HEK293 (cell line): ENCODE results near the gene DOCK4.
"Not testable (repeated sequence)": the region's sequence is repeated elsewhere in the genome, so short reads cannot be mapped to it uniquely, and the experiment has no call there.

Experiments used
- CTCF ChIA-PET: fragments of 350-600 bp; formaldehyde crosslinking; extraction: SDS; loops from one replicate; lab custom pipeline; 2021; ENCODE audit warnings: antibody characterized with exemption; lab: Yijun Ruan, JAX
- POLR2A ChIA-PET: fragments of 300-600 bp; formaldehyde crosslinking; extraction: SDS; loops from one replicate; lab custom pipeline; 2020; ENCODE audit warnings: antibody characterized with exemption, inconsistent platforms; lab: Yijun Ruan, JAX
- H3K27ac ChIP-seq: fragments of 200-500 bp; sonication (Bioruptor generic); 2 replicates; pipeline ENCODE4 v1.5.1; 2014; ENCODE audit warnings: low read depth, low read length, control low read depth, inconsistent platforms; ENCODE audit errors: extremely low read depth
- H3K36me3 ChIP-seq, 2 experiments: fragments of 200-500 bp in 1 of 2; sonication (Bioruptor generic) in 1 of 2; 1 replicate in 1 of 2; 2 replicates in 1 of 2; pipeline ENCODE4 v1.5.1; 2014 to 2017; ENCODE audit warnings: inconsistent platforms in 2 of 2, low read length in 2 of 2; ENCODE audit not compliant: control insufficient read depth in 2 of 2, insufficient read depth in 1 of 2
- H3K4me1 ChIP-seq: fragments of 200-500 bp; sonication (Bioruptor generic); 2 replicates; pipeline ENCODE4 v1.5.1; 2014; ENCODE audit warnings: mild to moderate bottlenecking, low read length, inconsistent platforms; ENCODE audit not compliant: control insufficient read depth, insufficient read depth
- H3K4me3 ChIP-seq: 2 replicates; pipeline ENCODE4 v1.5.1; 2011; ENCODE audit warnings: low read depth, mild to moderate bottlenecking, control low read depth, low read length, moderate library complexity
- H3K9me3 ChIP-seq: fragments of 200-500 bp; sonication (Bioruptor generic); 2 replicates; pipeline ENCODE4 v1.5.1; 2014; ENCODE audit warnings: low read depth, low read length, inconsistent platforms; ENCODE audit not compliant: control insufficient read depth, insufficient read depth
- KLF7 ChIP-seq: fragments of 450-650 bp; formaldehyde crosslinking; IDR thresholded peaks from 2 replicates; pipeline ENCODE4 v1.5.1; 2016; ENCODE audit warnings: missing biosample characterization, missing genetic modification characterization, borderline replicate concordance
- ZBTB20 ChIP-seq: fragments of 450-650 bp; formaldehyde crosslinking; IDR thresholded peaks from 2 replicates; pipeline ENCODE4 v1.5.1; 2016; ENCODE audit warnings: missing biosample characterization, missing genetic modification characterization
- ZEB2 ChIP-seq: fragments of 450-650 bp; formaldehyde crosslinking; IDR thresholded peaks from 2 replicates; pipeline ENCODE4 v1.5.1; 2016; ENCODE audit warnings: missing biosample characterization, missing genetic modification characterization
- ZFHX2 ChIP-seq: fragments of 450-650 bp; formaldehyde crosslinking; conservative IDR thresholded peaks from 2 replicates; pipeline ENCODE4 v1.5.1; 2016; ENCODE audit warnings: missing biosample characterization, missing genetic modification characterization
- ZNF112 ChIP-seq: fragments of 450-650 bp; formaldehyde crosslinking; IDR thresholded peaks from 2 replicates; pipeline ENCODE4 v1.5.0; 2017; ENCODE audit warnings: missing biosample characterization, missing genetic modification characterization
- ZNF16 ChIP-seq: fragments of 450-650 bp; formaldehyde crosslinking; IDR thresholded peaks from 2 replicates; pipeline ENCODE4 v1.5.1; 2016; ENCODE audit warnings: low read depth, missing biosample characterization, missing genetic modification characterization
- ZNF174 ChIP-seq: fragments of 450-650 bp; formaldehyde crosslinking; IDR thresholded peaks from 2 replicates; pipeline ENCODE4 v1.5.0; 2017; ENCODE audit warnings: missing biosample characterization, mild to moderate bottlenecking, missing genetic modification characterization
- ZNF335 ChIP-seq: fragments of 450-650 bp; formaldehyde crosslinking; conservative IDR thresholded peaks from 2 replicates; pipeline ENCODE4 v1.5.1; 2016; ENCODE audit warnings: missing biosample characterization, missing genetic modification characterization
- ZNF366 ChIP-seq: fragments of 450-650 bp; formaldehyde crosslinking; conservative IDR thresholded peaks from 2 replicates; pipeline ENCODE4 v1.5.1; 2016; ENCODE audit warnings: missing biosample characterization, missing genetic modification characterization
- ZNF391 ChIP-seq: fragments of 450-650 bp; formaldehyde crosslinking; IDR thresholded peaks from 2 replicates; pipeline ENCODE4 v1.5.1; 2016; ENCODE audit warnings: low read depth, missing biosample characterization, missing genetic modification characterization, borderline replicate concordance
- ZNF404 ChIP-seq: fragments of 450-650 bp; formaldehyde crosslinking; IDR thresholded peaks from 2 replicates; pipeline ENCODE4 v1.5.1; 2017; ENCODE audit warnings: missing biosample characterization, missing genetic modification characterization
- ZNF416 ChIP-seq: fragments of 450-650 bp; formaldehyde crosslinking; IDR thresholded peaks from 2 replicates; pipeline ENCODE4 v1.5.1; 2016; ENCODE audit warnings: missing biosample characterization, missing genetic modification characterization
- ZNF433 ChIP-seq: fragments of 450-650 bp; formaldehyde crosslinking; IDR thresholded peaks from 2 replicates; pipeline ENCODE4 v1.5.1; 2016; ENCODE audit warnings: missing biosample characterization, missing genetic modification characterization, low read depth
- ZNF514 ChIP-seq: fragments of 450-650 bp; formaldehyde crosslinking; IDR thresholded peaks from 2 replicates; pipeline ENCODE4 v1.5.1; 2016; ENCODE audit warnings: missing biosample characterization, missing genetic modification characterization
- ZNF530 ChIP-seq: fragments of 450-650 bp; formaldehyde crosslinking; IDR thresholded peaks from 2 replicates; pipeline ENCODE4 v1.5.1; 2016; ENCODE audit warnings: low read depth, missing biosample characterization, missing genetic modification characterization
- ZNF571 ChIP-seq: fragments of 450-650 bp; formaldehyde crosslinking; IDR thresholded peaks from 2 replicates; pipeline ENCODE4 v1.5.0; 2017; ENCODE audit warnings: missing biosample characterization, missing genetic modification characterization
- ZNF585B ChIP-seq: fragments of 450-650 bp; formaldehyde crosslinking; IDR thresholded peaks from 2 replicates; pipeline ENCODE4 v1.5.1; 2016; ENCODE audit warnings: missing biosample characterization, missing genetic modification characterization
- TF ChIP-seq, protein P1 (sequence below): fragments of 450-650 bp; formaldehyde crosslinking; IDR thresholded peaks from 2 replicates; pipeline ENCODE4 v1.5.1; 2017; ENCODE audit warnings: missing biosample characterization, missing genetic modification characterization
- TF ChIP-seq, protein P2 (sequence below): fragments of 450-650 bp; formaldehyde crosslinking; IDR thresholded peaks from 2 replicates; pipeline ENCODE4 v1.5.1; 2016; ENCODE audit warnings: missing biosample characterization, missing genetic modification characterization

DOCK4 gene

DNA sequence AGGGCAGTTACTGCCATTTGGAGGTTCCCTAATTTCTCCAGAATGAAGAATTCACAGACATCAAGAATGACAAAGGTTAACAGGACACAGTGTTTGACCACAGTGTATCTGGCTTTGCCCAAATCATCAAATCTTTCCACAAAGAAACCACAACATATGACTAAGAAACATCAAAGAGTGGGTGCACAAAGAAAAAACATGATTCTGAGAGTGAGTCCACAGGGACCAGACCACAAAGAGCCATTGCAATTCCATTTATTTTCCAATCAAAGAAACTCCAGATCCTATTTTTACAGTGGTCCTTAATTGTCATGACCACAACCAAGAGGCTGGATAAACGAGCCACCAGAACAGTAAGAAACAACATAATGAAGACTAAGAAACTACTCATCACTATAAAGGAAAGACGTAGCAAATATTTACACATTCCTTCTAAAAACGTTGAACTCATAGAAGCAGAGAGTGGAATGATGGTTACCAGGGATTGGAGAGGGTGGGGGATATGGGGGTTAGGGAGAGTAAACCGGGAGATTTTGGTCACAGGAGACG, 286.5 kb downstream of the DOCK4 start:
- TF ChIP-seq, protein P1, sequence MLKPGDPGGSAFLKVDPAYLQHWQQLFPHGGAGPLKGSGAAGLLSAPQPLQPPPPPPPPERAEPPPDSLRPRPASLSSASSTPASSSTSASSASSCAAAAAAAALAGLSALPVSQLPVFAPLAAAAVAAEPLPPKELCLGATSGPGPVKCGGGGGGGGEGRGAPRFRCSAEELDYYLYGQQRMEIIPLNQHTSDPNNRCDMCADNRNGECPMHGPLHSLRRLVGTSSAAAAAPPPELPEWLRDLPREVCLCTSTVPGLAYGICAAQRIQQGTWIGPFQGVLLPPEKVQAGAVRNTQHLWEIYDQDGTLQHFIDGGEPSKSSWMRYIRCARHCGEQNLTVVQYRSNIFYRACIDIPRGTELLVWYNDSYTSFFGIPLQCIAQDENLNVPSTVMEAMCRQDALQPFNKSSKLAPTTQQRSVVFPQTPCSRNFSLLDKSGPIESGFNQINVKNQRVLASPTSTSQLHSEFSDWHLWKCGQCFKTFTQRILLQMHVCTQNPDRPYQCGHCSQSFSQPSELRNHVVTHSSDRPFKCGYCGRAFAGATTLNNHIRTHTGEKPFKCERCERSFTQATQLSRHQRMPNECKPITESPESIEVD (tag by site-specific recombination) = peak; percentile 8; the same call in 1 of the 2 replicates
- TF ChIP-seq ZNF571 = no peak
- no peaks in the 10 kb centered on the region for H3K9me3 ChIP-seq
- H3K4me1 ChIP-seq = peaks cover 10% of the 10 kb centered on the region
- CTCF ChIA-PET = interaction anchor here (1.5 kb wide), 1 partner anchor 64 kb away, joined by 4 read pairs; no protein-coding TSS in a partner anchor
- H3K4me3 ChIP-seq = no peak overlapping the region
- POLR2A ChIA-PET = no interaction called here
- H3K36me3 ChIP-seq = no peaks in the 10 kb centered on the region
- no peak overlapping the region for H3K27ac ChIP-seq

DNA sequence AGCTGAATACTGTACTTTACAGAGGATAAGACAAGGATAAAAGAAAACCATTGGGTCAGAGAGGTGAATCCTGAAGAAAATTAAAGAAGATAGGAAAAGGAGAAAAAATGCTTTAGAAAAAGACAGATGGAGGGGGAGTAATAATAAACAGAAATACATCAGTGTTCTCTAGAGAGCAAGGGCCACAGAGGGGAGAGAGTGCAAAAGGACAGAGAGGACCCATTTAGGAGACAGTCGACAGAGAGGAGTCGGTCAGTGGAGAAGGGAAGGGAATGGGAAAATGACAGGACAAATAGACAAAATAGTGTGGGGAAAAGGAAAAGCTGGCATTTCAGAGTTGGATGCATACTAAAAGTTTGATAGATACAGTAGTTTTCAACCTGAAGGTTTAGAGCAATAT, 287.0 kb downstream of the DOCK4 start:
- 0 out of 2 replicates have a peak, but pooled peaks have one; percentile 15 for TF ChIP-seq ZNF366 (tag by site-specific recombination)
- no peak for TF ChIP-seq ZBTB20 (tag by site-specific recombination)
- TF ChIP-seq, all 188 proteins: peak for 1
- Histone ChIP-seq H3K9me3 (no peaks in the 10 kb centered on the region), H3K4me3 (no peak overlapping the region), H3K27ac (no peak overlapping the region), H3K36me3 (no peaks in the 10 kb centered on the region), H3K4me1 (peaks cover 10% of the 10 kb centered on the region)
- CTCF ChIA-PET = interaction anchor here (0.7 kb wide), 1 partner anchor 274 kb away, joined by 4 read pairs; no protein-coding TSS in a partner anchor
- POLR2A ChIA-PET = no interaction called here

DNA sequence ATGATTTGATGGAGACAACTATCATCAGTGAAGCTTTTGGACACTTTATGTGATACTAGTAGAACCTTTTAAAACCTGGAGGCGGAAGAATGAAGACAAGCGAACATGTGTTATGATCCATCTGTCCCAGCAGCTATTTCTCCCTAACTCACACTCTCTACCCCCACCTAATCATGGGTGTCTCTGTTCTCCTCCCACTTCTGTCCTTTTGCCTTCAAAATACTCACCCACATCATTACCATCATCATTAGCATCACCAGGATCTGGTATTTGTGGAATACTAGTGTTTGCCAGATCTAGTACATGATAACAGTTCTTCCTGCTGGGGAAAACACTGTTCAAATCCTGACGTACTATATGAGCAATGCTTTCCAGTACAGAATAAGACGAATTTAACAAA, 287.7 kb downstream of the DOCK4 start:
- H3K36me3 ChIP-seq = no peaks in the 10 kb centered on the region
- H3K9me3 ChIP-seq = no peaks in the 10 kb centered on the region
- no peak for TF ChIP-seq ZNF112
- no peak for TF ChIP-seq ZNF530 (tag by site-specific recombination)
- TF ChIP-seq ZNF335 = no peak
- TF ChIP-seq ZEB2 (tag by site-specific recombination) = no peak
- no peak for TF ChIP-seq KLF7 (tag by site-specific recombination)
- TF ChIP-seq ZNF433 (tag by site-specific recombination) = no peak
- no peak for TF ChIP-seq ZNF174
- TF ChIP-seq ZNF16 (tag by site-specific recombination) = no peak
- TF ChIP-seq ZFHX2 = no peak
- TF ChIP-seq, protein P2, sequence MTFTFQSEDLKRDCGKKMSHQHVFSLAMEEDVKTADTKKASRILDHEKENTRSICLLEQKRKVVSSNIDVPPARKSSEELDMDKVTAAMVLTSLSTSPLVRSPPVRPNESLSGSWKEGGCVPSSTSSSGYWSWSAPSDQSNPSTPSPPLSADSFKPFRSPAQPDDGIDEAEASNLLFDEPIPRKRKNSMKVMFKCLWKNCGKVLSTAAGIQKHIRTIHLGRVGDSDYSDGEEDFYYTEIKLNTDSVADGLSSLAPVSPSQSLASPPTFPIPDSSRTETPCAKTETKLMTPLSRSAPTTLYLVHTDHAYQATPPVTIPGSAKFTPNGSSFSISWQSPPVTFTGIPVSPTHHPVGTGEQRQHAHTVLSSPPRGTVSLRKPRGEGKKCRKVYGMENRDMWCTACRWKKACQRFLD (tag by site-specific recombination) = no peak
- no peak for TF ChIP-seq ZNF416 (tag by site-specific recombination)
- TF ChIP-seq ZNF585B (tag by site-specific recombination) = no peak
- TF ChIP-seq ZNF391 = no peak
- TF ChIP-seq ZNF514 (tag by site-specific recombination) = no peak
- no peak for TF ChIP-seq ZNF404 (tag by site-specific recombination)
- POLR2A ChIA-PET = no interaction called here
- H3K4me1 ChIP-seq = peaks cover 10% of the 10 kb centered on the region
- CTCF ChIA-PET = interaction anchor here (0.5 kb wide), 1 partner anchor 102 kb away, joined by 4 read pairs; no protein-coding TSS in a partner anchor
- H3K4me3 ChIP-seq = no peak overlapping the region
- H3K27ac ChIP-seq = no peak overlapping the region

DNA sequence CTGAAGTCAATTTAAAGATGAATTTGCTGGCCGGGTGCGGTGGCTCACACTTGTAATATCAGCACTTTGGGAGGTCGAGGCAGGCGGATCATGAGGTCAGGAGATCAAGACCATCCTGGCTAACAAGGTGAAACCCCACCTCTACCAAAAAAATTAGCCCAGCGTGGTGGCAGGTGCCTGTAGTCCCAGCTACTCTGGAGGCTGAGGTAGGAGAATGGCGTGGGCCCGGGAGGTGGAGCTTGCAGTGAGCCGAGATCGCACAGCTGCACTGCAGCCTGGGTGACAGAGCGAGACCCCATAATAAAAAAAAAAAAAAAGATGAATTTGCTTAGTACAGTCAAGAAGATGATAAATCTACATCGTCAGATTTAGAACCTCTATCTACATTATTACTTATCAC, 288.8 kb downstream of the DOCK4 start:
- H3K9me3 ChIP-seq, POLR2A ChIA-PET, CTCF ChIA-PET, H3K4me1 ChIP-seq, H3K27ac ChIP-seq, H3K4me3 ChIP-seq, H3K36me3 ChIP-seq: not testable (repeated sequence)
